HCT116 (cell line): ENCODE measurements around the gene RPTOR. TPM values are rescaled to one million over a fixed set of nuclear protein-coding genes. Genes with fewer than 3 reads are reported as not detected.

Experiments
- ATAC-seq: fragments of 200-7000 bp; cut with Tn5 transposase; 2 replicates; pipeline ENCODE4 v1.9.1; 2020; ENCODE audit warnings: mild to moderate bottlenecking, moderate library complexity
- BruUV-seq: library from RNA; stranded (reverse); fragments of 400-500 nt; replicated peaks from 2 replicates; lab custom pipeline; 2021; lab: Mats Ljungman, UMichigan
- CTCF ChIA-PET: fragments of 300-600 bp; sonication (Branson Sonifier 250); formaldehyde crosslinking; loops from one replicate; lab custom pipeline; 2021; ENCODE audit warnings: antibody characterized with exemption; lab: Charles Lee
- POLR2A ChIA-PET: fragments of 300-600, 350-600 bp; sonication (Branson Sonifier 250); formaldehyde crosslinking; loops from one replicate; lab custom pipeline; 2021; ENCODE audit warnings: antibody characterized with exemption; lab: Charles Lee
- RAD21 ChIA-PET, 2 experiments: fragments of 300-600 bp; sonication (Branson Sonifier 250); formaldehyde crosslinking; loops; one replicate each; lab custom pipeline; 2023; ENCODE audit warnings: low total read pairs in 2 of 2; ENCODE audit not compliant: uncharacterized antibody in 2 of 2, unreplicated experiment in 2 of 2, low non-redundant PET in 1 of 2; lab: Charles Lee
- DNase-seq: peaks from one replicate; pipeline ENCODE4 v3.0.0-alpha.2; 2010; ENCODE audit warnings: low read depth, low spot score
- H2AFZ ChIP-seq: fragments of 200-600 bp; shearing (Covaris generic), sonication (generic); 2 replicates; pipeline ENCODE4 v1.6.1; 2017; ENCODE audit warnings: low read depth, mixed run types, mixed read lengths, antibody characterized with exemption, low read length; ENCODE audit not compliant: poor library complexity, severe bottlenecking
- H3K27ac ChIP-seq: 2 replicates; pipeline ENCODE4 v1.5.1; 2012; ENCODE audit warnings: low read depth, low read length
- H3K27me3 ChIP-seq: fragments of 200-600 bp; sonication (generic); 2 replicates; pipeline ENCODE4 v1.6.1; 2016; ENCODE audit warnings: mixed run types, low read length, mixed read lengths; ENCODE audit not compliant: insufficient read depth
- H3K36me3 ChIP-seq, 2 experiments: fragments of 200-500 bp in 1 of 2; fragments of 200-600 bp in 1 of 2; sonication (Bioruptor generic) in 1 of 2; sonication (generic) in 1 of 2; 2 replicates each; pipeline versions ENCODE4 v1.5.1 to v1.6.1; 2014 to 2016; ENCODE audit warnings: low read length in 2 of 2, inconsistent platforms in 1 of 2, mixed read lengths in 1 of 2, mixed run types in 1 of 2; ENCODE audit not compliant: insufficient read depth in 2 of 2, control insufficient read depth in 1 of 2
- H3K4me1 ChIP-seq, 2 experiments: fragments of 200-600 bp in 1 of 2; sonication (generic) in 1 of 2; 2 replicates each; pipeline versions ENCODE4 v1.5.1 to v1.6.1; 2012 to 2017; ENCODE audit warnings: low read length in 2 of 2, inconsistent platforms in 1 of 2, mild to moderate bottlenecking in 1 of 2, mixed read lengths in 1 of 2, mixed run types in 1 of 2, moderate library complexity in 1 of 2; ENCODE audit not compliant: insufficient read depth in 2 of 2, control insufficient read depth in 1 of 2
- H3K4me2 ChIP-seq: fragments of 200-600 bp; sonication (generic); 2 replicates; pipeline ENCODE4 v1.6.1; 2017; ENCODE audit warnings: mixed run types, low read length, mixed read lengths
- H3K4me3 ChIP-seq, 2 experiments: fragments of 200-600 bp in 1 of 2; sonication (generic) in 1 of 2; replicated peaks in 1 of 2; 2 replicates each; pipeline ENCODE4 v1.5.1; 2011 to 2016; ENCODE audit warnings: low read length in 2 of 2, control low read depth in 1 of 2, low read depth in 1 of 2, mild to moderate bottlenecking in 1 of 2, mixed read lengths in 1 of 2, mixed run types in 1 of 2
- H3K79me2 ChIP-seq: fragments of 200-600 bp; sonication (generic); 2 replicates; pipeline ENCODE4 v1.6.1; 2017; ENCODE audit warnings: mild to moderate bottlenecking, mixed run types, low read length, moderate library complexity, mixed read lengths; ENCODE audit not compliant: insufficient read depth
- H3K9ac ChIP-seq: fragments of 200-600 bp; sonication (generic); 2 replicates; pipeline ENCODE4 v1.6.1; 2016; ENCODE audit warnings: low read length, mixed read lengths
- H3K9me2 ChIP-seq: fragments of 200-600 bp; sonication (generic), shearing (Covaris generic); 2 replicates; pipeline ENCODE4 v1.6.1; 2017; ENCODE audit warnings: mixed run types, mild to moderate bottlenecking, moderate library complexity; ENCODE audit not compliant: insufficient read depth
- H3K9me3 ChIP-seq, 2 experiments: fragments of 200-500 bp in 1 of 2; fragments of 200-600 bp in 1 of 2; sonication (Bioruptor generic) in 1 of 2; sonication (generic) in 1 of 2; 2 replicates each; pipeline ENCODE4 v1.6.1; 2014 to 2017; ENCODE audit warnings: low read length in 2 of 2, mixed read lengths in 2 of 2, inconsistent platforms in 1 of 2, low read depth in 1 of 2, mild to moderate bottlenecking in 1 of 2, mixed run types in 1 of 2, moderate library complexity in 1 of 2; ENCODE audit not compliant: control insufficient read depth in 1 of 2, insufficient read depth in 1 of 2
- H4K20me1 ChIP-seq: fragments of 200-600 bp; sonication (generic), shearing (Covaris generic); 2 replicates; pipeline ENCODE4 v1.6.1; 2017; ENCODE audit warnings: mixed run types, mild to moderate bottlenecking, moderate library complexity; ENCODE audit not compliant: insufficient read depth
- CBX3 ChIP-seq: IDR thresholded peaks from 2 replicates; pipeline ENCODE4 v1.6.1; 2012; ENCODE audit warnings: low read depth
- CTCF ChIP-seq, 3 experiments: fragments of 200-600 bp in 1 of 3; sonication (generic) in 1 of 3; IDR thresholded peaks in 2 of 3; conservative IDR thresholded peaks in 1 of 3; 2 replicates each; pipeline ENCODE4 v1.5.1; 2012 to 2017; ENCODE audit warnings: low read depth in 2 of 3, low read length in 2 of 3, antibody characterized with exemption in 1 of 3, borderline replicate concordance in 1 of 3, control low read depth in 1 of 3, mild to moderate bottlenecking in 1 of 3, mixed read lengths in 1 of 3, mixed run types in 1 of 3, moderate library complexity in 1 of 3; ENCODE audit not compliant: insufficient read depth in 1 of 3
- POLR2A ChIP-seq: IDR thresholded peaks from 2 replicates; pipeline ENCODE4 v1.7.0; 2011; ENCODE audit warnings: borderline replicate concordance; ENCODE audit not compliant: insufficient read depth, insufficient read length; ENCODE audit errors: extremely low read depth
- SP1 ChIP-seq: IDR thresholded peaks from 2 replicates; pipeline ENCODE4 v1.6.1; 2012; ENCODE audit warnings: low read depth
- SRF ChIP-seq: IDR thresholded peaks from 2 replicates; pipeline ENCODE4 v1.6.1; 2012; ENCODE audit warnings: low read depth
- ZBTB33 ChIP-seq: IDR thresholded peaks from 2 replicates; pipeline ENCODE4 v1.6.1; 2011; ENCODE audit warnings: mild to moderate bottlenecking, low read length, moderate library complexity; ENCODE audit not compliant: insufficient replicate concordance; ENCODE audit errors: extremely low read depth
- ZFX ChIP-seq: fragments of 450-650 bp; IDR thresholded peaks from 2 replicates; pipeline ENCODE4 v1.6.1; 2017
- ZNF274 ChIP-seq: fragments of 200-500 bp; sonication (Bioruptor generic); IDR thresholded peaks from 2 replicates; pipeline ENCODE4 v1.6.1; 2014; ENCODE audit warnings: mild to moderate bottlenecking, low read depth, low read length, inconsistent platforms
- intact Hi-C: fragments of 100-400 bp; cut with micrococcal nuclease; formaldehyde crosslinking; loops from 2 replicates; pipeline ENCODE4 v1.10.0; 2022
- total RNA-seq: library from RNA; stranded (reverse); gene quantifications from one replicate; pipeline ENCODE4 v1.2.1, GENCODE V29; 2021; ENCODE audit not compliant: unreplicated experiment

RPTOR gene
- total RNA-seq, 1 experiment from 2014 or later, result 69.5 TPM

- TF ChIP-seq CTCF (IDR thresholded peaks at IDR 0.05 in 2 of 3, conservative IDR thresholded peaks at IDR 0.05 in 1 of 3; ENCODE audit: borderline replicate concordance in 1 of 3, insufficient read depth in 1 of 3, low read depth in 2 of 3, low read length in 2 of 3) (no peak), ZNF274 (no peak), POLR2A (no peak), ZBTB33 (no peak)
These were observed 419.9 kb downstream of the RPTOR start (continued) for GRCh38 chr17:80964544-80964856.

GRCh38 chr17:80964859-80965580 is 420.4 kb downstream of the RPTOR start:
- ATAC-seq, result no peak
- H3K79me2 ChIP-seq, result no peaks in the 10 kb centered on the region

More at GRCh38 chr17:80964859-80965580, 420.4 kb downstream of the RPTOR start:
- Histone ChIP-seq H3K4me3 (no peak overlapping the region), H3K9me3 (no peaks in the 10 kb centered on the region), H3K4me1 (no peaks in the 10 kb centered on the region), H3K9ac (no peak overlapping the region), H3K9me2 (no peaks in the 10 kb centered on the region), H2AFZ (no peak overlapping the region), H3K4me2 (no peak overlapping the region), H3K27me3 (no peaks in the 10 kb centered on the region), H3K27ac (no peak overlapping the region), H4K20me1 (no peaks in the 10 kb centered on the region), H3K36me3 (no peaks in the 10 kb centered on the region; a peak in 1 of 4 replicates)
- TSS peak; percentile 7 for BruUV-seq
- TF ChIP-seq ZFX, result no peak
- TF ChIP-seq SP1, result no peak
- TF ChIP-seq SRF, result no peak
- TF ChIP-seq CBX3, result no peak
- intact Hi-C loops, result no loop called here
- POLR2A ChIA-PET, result no interaction called here
- CTCF ChIA-PET, result no interaction called here
- RAD21 ChIA-PET, result no interaction called here
- no peak for DNase-seq
